OCI-LY1 (cell line): Measurements from ENCODE around the gene ULK4.

Source experiments
- H2AFZ ChIP-seq: fragments of 200-600 bp; sonication (generic), shearing (Covaris generic); 2 replicates; pipeline ENCODE4 v1.6.0; 2014; ENCODE audit warnings: antibody characterized with exemption, mild to moderate bottlenecking, low read length
- H3F3A ChIP-seq: fragments of 200-600 bp; sonication (generic), shearing (Covaris generic); 2 replicates; pipeline ENCODE4 v1.6.0; 2014; ENCODE audit warnings: mild to moderate bottlenecking, antibody characterized with exemption, low read length, moderate library complexity; ENCODE audit not compliant: insufficient read depth
- H3K27ac ChIP-seq: fragments of 200-600 bp; sonication (generic); 2 replicates; pipeline ENCODE4 v1.5.1; 2014; ENCODE audit warnings: low read length, mixed run types, mild to moderate bottlenecking, low read depth; ENCODE audit not compliant: poor library complexity, severe bottlenecking
- H3K27me3 ChIP-seq: fragments of 200-600 bp; sonication (generic); 2 replicates; pipeline ENCODE4 v1.6.0; 2014; ENCODE audit warnings: antibody characterized with exemption, mild to moderate bottlenecking, low read length, moderate library complexity; ENCODE audit not compliant: insufficient read depth
- H3K36me3 ChIP-seq: fragments of 200-600 bp; sonication (generic); 2 replicates; pipeline ENCODE4 v1.6.1; 2014; ENCODE audit warnings: mild to moderate bottlenecking, antibody characterized with exemption, low read length, moderate library complexity, mixed read lengths; ENCODE audit not compliant: insufficient read depth
- H3K4me1 ChIP-seq: fragments of 200-600 bp; sonication (generic); 2 replicates; pipeline ENCODE4 v1.5.1; 2014; ENCODE audit warnings: mild to moderate bottlenecking, low read length, moderate library complexity; ENCODE audit not compliant: insufficient read depth, severe bottlenecking
- H3K4me2 ChIP-seq: fragments of 200-600 bp; sonication (generic), shearing (Covaris generic); 2 replicates; pipeline ENCODE4 v1.6.1; 2014; ENCODE audit warnings: low read length
- H3K4me3 ChIP-seq: fragments of 200-600 bp; sonication (generic); 2 replicates; pipeline ENCODE4 v1.5.1; 2014; ENCODE audit warnings: low read length, low read depth, mild to moderate bottlenecking, mixed read lengths; ENCODE audit not compliant: poor library complexity, severe bottlenecking
- H3K79me2 ChIP-seq: fragments of 200-600 bp; shearing (Covaris generic); 2 replicates; pipeline ENCODE4 v1.6.1; 2016; ENCODE audit warnings: mixed run types, low read length, mixed read lengths; ENCODE audit not compliant: insufficient read depth
- H3K9ac ChIP-seq: fragments of 200-600 bp; sonication (generic), shearing (Covaris generic); 2 replicates; pipeline ENCODE4 v1.6.1; 2014; ENCODE audit warnings: mild to moderate bottlenecking, low read length, mixed read lengths
- H3K9me2 ChIP-seq: fragments of 200-600 bp; sonication (generic), shearing (Covaris generic); 2 replicates; pipeline ENCODE4 v1.6.1; 2014; ENCODE audit warnings: low read depth, mild to moderate bottlenecking, low read length, mixed read lengths
- H3K9me3 ChIP-seq: fragments of 200-600 bp; shearing (Covaris generic); 2 replicates; pipeline ENCODE4 v1.6.1; 2014; ENCODE audit warnings: low read length, mixed read lengths
- H4K20me1 ChIP-seq: fragments of 200-600 bp; sonication (generic), shearing (Covaris generic); 2 replicates; pipeline ENCODE4 v1.6.0; 2016; ENCODE audit warnings: mild to moderate bottlenecking, low read length; ENCODE audit not compliant: insufficient read depth
- CTCF ChIP-seq: fragments of 200-600 bp; sonication (generic), shearing (Covaris generic); IDR thresholded peaks from 2 replicates; pipeline ENCODE4 v1.5.1; 2017; ENCODE audit warnings: mild to moderate bottlenecking, antibody characterized with exemption, low read length, moderate library complexity, mixed read lengths
- EZH2 ChIP-seq: fragments of 200-600 bp; sonication (generic), shearing (Covaris generic); IDR thresholded peaks from 2 replicates; pipeline ENCODE4 v1.8.0; 2017; ENCODE audit warnings: borderline replicate concordance, mixed run types, mild to moderate bottlenecking, antibody characterized with exemption, low read length, moderate library complexity, mixed read lengths

Gene ULK4

GRCh38 chr3:41853540-41854196 is 108.2 kb downstream of the ULK4 start:
- Histone ChIP-seq H2AFZ (no peak overlapping the region), H3K9me2 (no peaks in the 10 kb centered on the region), H3K27me3 (no peaks in the 10 kb centered on the region), H3K4me1 (no peaks in the 10 kb centered on the region), H4K20me1 (no peaks in the 10 kb centered on the region), H3K79me2 (no peaks in the 10 kb centered on the region), H3K27ac (no peak overlapping the region), H3F3A (no peaks in the 10 kb centered on the region), H3K4me3 (no peak overlapping the region), H3K9ac (no peak overlapping the region), H3K4me2 (no peak overlapping the region), H3K9me3 (no peaks in the 10 kb centered on the region), H3K36me3 (no peaks in the 10 kb centered on the region)
- TF ChIP-seq EZH2 (no peak), CTCF (no peak)

GRCh38 chr3:41848753-41849574 is 112.9 kb downstream of the ULK4 start:
- no peaks in the 10 kb centered on the region for H3F3A ChIP-seq
- H3K4me1 ChIP-seq, result no peaks in the 10 kb centered on the region
- H3K9me2 ChIP-seq, result no peaks in the 10 kb centered on the region
- no peaks in the 10 kb centered on the region for H3K36me3 ChIP-seq
- TF ChIP-seq EZH2 (no peak), CTCF (no peak)
- H3K79me2 ChIP-seq, result no peaks in the 10 kb centered on the region
- H3K27me3 ChIP-seq, result no peaks in the 10 kb centered on the region
- H3K4me2 ChIP-seq, result no peak overlapping the region
- H2AFZ ChIP-seq, result no peak overlapping the region
- no peaks in the 10 kb centered on the region for H3K9me3 ChIP-seq
- H4K20me1 ChIP-seq, result no peaks in the 10 kb centered on the region
- no peak overlapping the region for H3K27ac ChIP-seq
- no peak overlapping the region for H3K4me3 ChIP-seq
- H3K9ac ChIP-seq, result no peak overlapping the region

- H3K36me3 ChIP-seq, result no peaks in the 10 kb centered on the region
- no peak overlapping the region for H3K4me2 ChIP-seq
- H3K9me3 ChIP-seq, result no peaks in the 10 kb centered on the region
- no peaks in the 10 kb centered on the region for H4K20me1 ChIP-seq
- no peak overlapping the region for H3K9ac ChIP-seq
- no peak overlapping the region for H3K4me3 ChIP-seq
- H3K27me3 ChIP-seq, result no peaks in the 10 kb centered on the region
- H3K27ac ChIP-seq, result no peak overlapping the region
- H3F3A ChIP-seq, result no peaks in the 10 kb centered on the region
- no peak overlapping the region for H2AFZ ChIP-seq
- no peak for TF ChIP-seq CTCF
- no peak for TF ChIP-seq EZH2
- H3K4me1 ChIP-seq, result no peaks in the 10 kb centered on the region
- H3K79me2 ChIP-seq, result no peaks in the 10 kb centered on the region
- H3K9me2 ChIP-seq, result no peaks in the 10 kb centered on the region
Measured at GRCh38 chr3:41847679-41848078, 114.2 kb downstream of the ULK4 start.
